T-helper 1 cell treated with Interleukin-12 subunit alpha and Interleukin-12 subunit beta and Interleukin-4 antibody, amounts not matched to agents 30 ng/mL and 1 ng/mL, for 36 hours (primary cell): ENCODE measurements around the gene KCTD3. TPM values are rescaled to one million over a fixed set of nuclear protein-coding genes. Genes with fewer than 3 reads are reported as not detected.

Experiments used
- intact Hi-C: fragments of 100-400 bp; cut with micrococcal nuclease; formaldehyde crosslinking; loops from one replicate; pipeline ENCODE4 v1.15.1; 2024
- total RNA-seq: library from RNA; stranded (reverse); gene quantifications from 2 replicates; pipeline ENCODE4 v1.2.3, GENCODE V29; 2022

KCTD3 gene
- total RNA-seq, 1 donor from 2014 or later = 6.8 TPM

- intact Hi-C loops = no loop called here
Measured at GRCh38 chr1:215650446-215651149, 83.5 kb downstream of the KCTD3 start.

- intact Hi-C loops = no loop called here
Measured at GRCh38 chr1:215651867-215652266, 84.8 kb downstream of the KCTD3 start.

GRCh38 chr1:215652371-215652770 is 85.3 kb downstream of the KCTD3 start:
- intact Hi-C loops = no loop called here

GRCh38 chr1:215657047-215657446 is 89.9 kb downstream of the KCTD3 start:
- intact Hi-C loops = no loop called here

- intact Hi-C loops = no loop called here
Measured at GRCh38 chr1:215660259-215660658, 93.2 kb downstream of the KCTD3 start.

GRCh38 chr1:215661033-215661432 is 93.9 kb downstream of the KCTD3 start:
- intact Hi-C loops = no loop called here

GRCh38 chr1:215665215-215665614 is 98.1 kb downstream of the KCTD3 start:
- intact Hi-C loops = no loop called here

GRCh38 chr1:215667761-215668160 is 100.7 kb downstream of the KCTD3 start:
- intact Hi-C loops = no loop called here

- intact Hi-C loops = no loop called here
Measured at GRCh38 chr1:215669806-215670491, 102.8 kb downstream of the KCTD3 start.
